CD14-positive monocyte (primary cell): ENCODE measurements around the gene TBC1D22A. TPM values are rescaled to one million over a fixed set of nuclear protein-coding genes. Genes with fewer than 3 reads are reported as not detected.
A peak's percentile ranks its signal among the peaks of the same experiment; 100 is the strongest.

ENCODE experiments used
- DNase-seq, 3 donors: peaks; one replicate each; pipeline ENCODE4 v3.0.0-alpha.2; 2011 to 2022
- H2AFZ ChIP-seq: 2 replicates; pipeline ENCODE4 v1.6.0; 2012; ENCODE audit warnings: mild to moderate bottlenecking, low read depth, low read length, inconsistent platforms; ENCODE audit not compliant: insufficient read depth, poor library complexity, severe bottlenecking
- H3K27ac ChIP-seq, 2 donors: 1 replicate in 1 of 2; 2 replicates in 1 of 2; pipeline ENCODE4 v1.5.1; 2012 to 2013; ENCODE audit warnings: low read length in 2 of 2, control low read depth in 1 of 2, inconsistent platforms in 1 of 2, low read depth in 1 of 2, mild to moderate bottlenecking in 1 of 2
- H3K27me3 ChIP-seq, 2 donors: one replicate each; pipeline versions ENCODE4 v1.6.0 to v1.6.1; 2011 to 2013; ENCODE audit warnings: low read length in 2 of 2; ENCODE audit not compliant: control insufficient read depth in 2 of 2, insufficient read depth in 2 of 2
- H3K36me3 ChIP-seq, 2 donors: replicated peaks in 1 of 2; 1 replicate in 1 of 2; 2 replicates in 1 of 2; pipeline versions ENCODE4 v1.5.1 to v1.6.1; 2012 to 2013; ENCODE audit warnings: low read length in 2 of 2, control low read depth in 1 of 2, inconsistent platforms in 1 of 2, mild to moderate bottlenecking in 1 of 2; ENCODE audit not compliant: insufficient read depth in 2 of 2, control insufficient read depth in 1 of 2
- H3K4me1 ChIP-seq, 2 donors: 1 replicate in 1 of 2; 2 replicates in 1 of 2; pipeline versions ENCODE4 v1.5.1 to v1.6.1; 2012 to 2013; ENCODE audit warnings: low read length in 2 of 2, control low read depth in 1 of 2, inconsistent platforms in 1 of 2, mild to moderate bottlenecking in 1 of 2, moderate library complexity in 1 of 2; ENCODE audit not compliant: insufficient read depth in 2 of 2, control insufficient read depth in 1 of 2
- H3K4me2 ChIP-seq: replicated peaks from 2 replicates; pipeline ENCODE3; 2012; ENCODE audit warnings: low read length, moderate library complexity, mild to moderate bottlenecking; ENCODE audit not compliant: poor library complexity, severe bottlenecking; ENCODE audit errors: extremely low read depth
- H3K4me3 ChIP-seq, 3 experiments: fragments of 200-600 bp in 1 of 3; sonication (generic) in 1 of 3; replicated peaks in 1 of 3; 1 replicate in 2 of 3; 2 replicates in 1 of 3; pipeline ENCODE4 v1.5.1; 2011 to 2013; ENCODE audit warnings: low read length in 3 of 3, mild to moderate bottlenecking in 3 of 3, control low read depth in 2 of 3, low read depth in 2 of 3, inconsistent platforms in 1 of 3, moderate library complexity in 1 of 3
- H3K79me2 ChIP-seq: 2 replicates; pipeline ENCODE4 v1.6.0; 2012; ENCODE audit warnings: mild to moderate bottlenecking, control low read depth, inconsistent platforms, low read length, moderate library complexity; ENCODE audit not compliant: insufficient read depth
- H3K9ac ChIP-seq: 2 replicates; pipeline ENCODE4 v1.6.0; 2017; ENCODE audit warnings: low read length, mild to moderate bottlenecking; ENCODE audit not compliant: insufficient read depth, poor library complexity, severe bottlenecking
- H3K9me3 ChIP-seq, 2 donors: replicated peaks in 1 of 2; 1 replicate in 1 of 2; 2 replicates in 1 of 2; pipeline versions ENCODE4 v1.5.1 to v1.6.1; 2012 to 2013; ENCODE audit warnings: low read length in 2 of 2, control low read depth in 1 of 2; ENCODE audit not compliant: control insufficient read depth in 1 of 2, insufficient read depth in 1 of 2
- H4K20me1 ChIP-seq: 2 replicates; pipeline ENCODE4 v1.6.0; 2012; ENCODE audit warnings: mild to moderate bottlenecking, low read length, control low read depth, moderate library complexity; ENCODE audit not compliant: insufficient read depth
- H3K27ac Mint-ChIP-seq, 7 donors: one replicate each; pipeline ENCODE4 v1.8.0; 2020; ENCODE audit warnings: mild to moderate bottlenecking in 7 of 7, mixed read lengths in 7 of 7, moderate library complexity in 6 of 7, inconsistent platforms in 2 of 7
- H3K27me3 Mint-ChIP-seq, 3 donors: one replicate each; pipeline ENCODE4 v1.8.0; 2021 to 2022; ENCODE audit warnings: low read depth in 3 of 3, mild to moderate bottlenecking in 3 of 3, mixed read lengths in 3 of 3, moderate library complexity in 3 of 3, inconsistent platforms in 1 of 3
- H3K36me3 Mint-ChIP-seq, 2 donors: one replicate each; pipeline ENCODE4 v1.8.0; 2020; ENCODE audit warnings: mixed read lengths in 2 of 2, inconsistent platforms in 1 of 2, mild to moderate bottlenecking in 1 of 2
- H3K4me1 Mint-ChIP-seq: one replicate; pipeline ENCODE4 v1.8.0; 2020; ENCODE audit warnings: mild to moderate bottlenecking, mixed read lengths
- H3K4me3 Mint-ChIP-seq, 2 donors: one replicate each; pipeline ENCODE4 v1.8.0; 2020; ENCODE audit warnings: mild to moderate bottlenecking in 2 of 2, mixed read lengths in 2 of 2, moderate library complexity in 1 of 2
- H3K9me3 Mint-ChIP-seq, 7 donors: one replicate each; pipeline ENCODE4 v1.8.0; 2020 to 2022; ENCODE audit warnings: mixed read lengths in 7 of 7, mild to moderate bottlenecking in 6 of 7, moderate library complexity in 6 of 7, inconsistent platforms in 2 of 7
- WGBS: methylation state at CpG from one replicate; pipeline ENCODE4 v1.1.5; 2013; ENCODE audit warnings: missing lambda C conversion rate; ENCODE audit not compliant: insufficient coverage; 5-methylcytosine and 5-hydroxymethylcytosine counted together
- intact Hi-C, 2 donors: fragments of 100-400 bp; cut with micrococcal nuclease; formaldehyde crosslinking; loops; one replicate each; pipeline versions ENCODE4 v1.15.0 to v1.15.1; 2023
- polyA plus RNA-seq, 3 donors: library from polyadenylated mRNA; depleted of rRNA in 1 of 3; unstranded in 2 of 3; stranded (reverse) in 1 of 3; fragments of 300-500 nt in 2 of 3; fragments of >200 nt in 1 of 3; fragmentation: Illumina TruSeq in 2 of 3; gene quantifications; 1 replicate in 2 of 3; 2 replicates in 1 of 3; pipeline ENCODE4 v1.2.3, GENCODE V29; 2012 to 2021
- TF ChIP-seq, protein P1 (sequence below): fragments of 200-600 bp; IDR thresholded peaks from one replicate; pipeline ENCODE4 v1.8.0; 2022; ENCODE audit warnings: antibody characterized with exemption, mild to moderate bottlenecking

The TBC1D22A gene
- polyA plus RNA-seq, 3 donors, result 25.9 to 36.2 (median 29.5) TPM

- H4K20me1 ChIP-seq, result peaks cover 54% of the 10 kb centered on the region
- Mint-ChIP-seq H3K4me1 (peaks cover 5% of the 10 kb centered on the region), H3K4me3 (no peak overlapping the region), H3K27me3 (peaks cover 0 to 6% (median 2%) of the 10 kb centered on the region in 3 donors), H3K27ac (peak overlapping the region in 2 of 7 donors; percentile 13 to 48), H3K9me3 (no peaks in the 10 kb centered on the region), H3K36me3 (peaks cover 61 to 73% of the 10 kb centered on the region in 2 donors)
- intact Hi-C loops, result no loop called here
- no peak overlapping the region for H3K27ac ChIP-seq
- no peaks in the 10 kb centered on the region for H3K4me1 ChIP-seq
- TF ChIP-seq, protein P1, sequence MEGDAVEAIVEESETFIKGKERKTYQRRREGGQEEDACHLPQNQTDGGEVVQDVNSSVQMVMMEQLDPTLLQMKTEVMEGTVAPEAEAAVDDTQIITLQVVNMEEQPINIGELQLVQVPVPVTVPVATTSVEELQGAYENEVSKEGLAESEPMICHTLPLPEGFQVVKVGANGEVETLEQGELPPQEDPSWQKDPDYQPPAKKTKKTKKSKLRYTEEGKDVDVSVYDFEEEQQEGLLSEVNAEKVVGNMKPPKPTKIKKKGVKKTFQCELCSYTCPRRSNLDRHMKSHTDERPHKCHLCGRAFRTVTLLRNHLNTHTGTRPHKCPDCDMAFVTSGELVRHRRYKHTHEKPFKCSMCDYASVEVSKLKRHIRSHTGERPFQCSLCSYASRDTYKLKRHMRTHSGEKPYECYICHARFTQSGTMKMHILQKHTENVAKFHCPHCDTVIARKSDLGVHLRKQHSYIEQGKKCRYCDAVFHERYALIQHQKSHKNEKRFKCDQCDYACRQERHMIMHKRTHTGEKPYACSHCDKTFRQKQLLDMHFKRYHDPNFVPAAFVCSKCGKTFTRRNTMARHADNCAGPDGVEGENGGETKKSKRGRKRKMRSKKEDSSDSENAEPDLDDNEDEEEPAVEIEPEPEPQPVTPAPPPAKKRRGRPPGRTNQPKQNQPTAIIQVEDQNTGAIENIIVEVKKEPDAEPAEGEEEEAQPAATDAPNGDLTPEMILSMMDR, result no peak
- H3K36me3 ChIP-seq, result peaks cover 29 to 57% of the 10 kb centered on the region in 2 donors
- H2AFZ ChIP-seq, result no peak overlapping the region
- no peak overlapping the region for H3K4me3 ChIP-seq
- no peaks in the 10 kb centered on the region for H3K79me2 ChIP-seq
- H3K9me3 ChIP-seq, result no peaks in the 10 kb centered on the region
- WGBS, result 100% methylated on average over 15 of the region's 18 CpGs
- no peak overlapping the region for H3K4me2 ChIP-seq
- no peak overlapping the region for H3K9ac ChIP-seq
- DNase-seq, result no peak
- H3K27me3 ChIP-seq, result no peaks in the 10 kb centered on the region
Observed at GRCh38 chr22:47056776-47057470, 294.5 kb downstream of the TBC1D22A start.

DNA sequence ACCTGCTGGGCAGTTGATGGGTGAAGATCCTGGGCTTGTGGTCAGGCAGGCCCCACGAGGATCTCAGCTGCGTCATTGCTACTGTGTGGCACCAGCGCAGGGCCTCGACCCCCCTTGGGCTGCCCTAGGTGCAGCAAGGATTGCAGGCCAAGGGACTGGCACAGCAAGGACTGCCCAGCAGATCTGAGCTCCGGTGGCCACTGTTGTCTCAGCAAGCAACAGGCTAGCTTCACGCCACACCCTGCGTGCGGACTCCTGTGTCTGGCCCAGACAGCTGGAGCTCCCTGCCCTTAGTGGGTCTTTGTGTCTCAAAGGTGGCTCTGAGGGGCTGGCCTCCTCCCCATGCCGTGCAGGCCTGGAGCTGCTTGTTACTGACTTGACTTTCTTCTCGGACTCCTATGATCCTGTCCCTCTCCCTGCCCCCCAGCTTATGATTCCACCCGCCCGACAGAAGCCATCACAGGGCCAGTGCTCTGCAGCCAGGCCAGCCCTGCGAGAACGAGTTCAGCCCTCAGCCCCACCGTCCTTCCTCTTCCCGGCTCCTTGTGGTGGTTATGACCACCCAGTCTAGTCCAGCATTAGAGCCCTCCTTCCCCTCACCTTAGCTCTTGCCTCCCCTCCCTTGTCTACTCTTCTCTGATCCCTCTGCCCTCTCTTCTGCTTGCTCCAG is 295.6 kb downstream of the TBC1D22A start:
- Mint-ChIP-seq H3K4me3 (no peak overlapping the region), H3K4me1 (peaks cover under 1% of the 10 kb centered on the region), H3K27ac (peak overlapping the region in 2 of 7 donors; percentile 10 to 37), H3K9me3 (no peaks in the 10 kb centered on the region), H3K27me3 (peaks cover 0 to 6% (median 3%) of the 10 kb centered on the region in 3 donors), H3K36me3 (peaks cover 72 to 81% of the 10 kb centered on the region in 2 donors)
- H3K36me3 ChIP-seq, result peaks cover 37 to 68% of the 10 kb centered on the region in 2 donors
- no peak overlapping the region for H3K4me3 ChIP-seq
- no peaks in the 10 kb centered on the region for H3K4me1 ChIP-seq
- no peaks in the 10 kb centered on the region for H3K9me3 ChIP-seq
- peaks cover 43% of the 10 kb centered on the region for H4K20me1 ChIP-seq
- H3K79me2 ChIP-seq, result no peaks in the 10 kb centered on the region
- no peak overlapping the region for H2AFZ ChIP-seq
- intact Hi-C loops, result no loop called here
- DNase-seq, result no peak
- TF ChIP-seq, protein P1, result no peak
- no peak overlapping the region for H3K27ac ChIP-seq
- no peak overlapping the region for H3K4me2 ChIP-seq
- H3K27me3 ChIP-seq, result no peaks in the 10 kb centered on the region
- no peak overlapping the region for H3K9ac ChIP-seq
- 98% methylated on average over 16 of the region's 16 CpGs for WGBS
